KG1 (cell line): ENCODE results near the gene ZNF609.

Experiments used
- DNase-seq: peaks from one replicate; lab custom pipeline; 2025; lab: John Stamatoyannopoulos, UW

ZNF609 gene

GRCh38 chr15:64460206-64460723 is at the start of gene ZNF609:
TSS of gene ZNF609 (plus strand) at chr15:64460578. CDS start at chr15:64499420, 38,842 bp downstream.
- peak; percentile 93 for DNase-seq

- no peak for DNase-seq
These were observed 48.2 kb upstream of the ZNF609 start for GRCh38 chr15:64412216-64412615.

- DNase-seq: no peak
These were observed 37.7 kb upstream of the ZNF609 start for GRCh38 chr15:64422697-64423096.

- no peak for DNase-seq
These were observed 36.4 kb upstream of the ZNF609 start for GRCh38 chr15:64423970-64424369.

GRCh38 chr15:64425221-64425620 is 35.2 kb upstream of the ZNF609 start:
- DNase-seq: no peak

GRCh38 chr15:64426845-64427465 is 33.4 kb upstream of the ZNF609 start:
- peak; percentile 1 for DNase-seq

GRCh38 chr15:64429448-64429847 is 30.9 kb upstream of the ZNF609 start:
- no peak for DNase-seq

- peak; percentile 80 for DNase-seq
These were observed 30.2 kb upstream of the ZNF609 start for GRCh38 chr15:64430000-64430735.

- no peak for DNase-seq
These were observed 22.4 kb upstream of the ZNF609 start for GRCh38 chr15:64437982-64438381.

- no peak for DNase-seq
These were observed 21.5 kb upstream of the ZNF609 start for GRCh38 chr15:64438653-64439447.

- no peak for DNase-seq
These were observed 18.5 kb upstream of the ZNF609 start for GRCh38 chr15:64441852-64442251.

GRCh38 chr15:64443016-64443415 is 17.4 kb upstream of the ZNF609 start:
- no peak for DNase-seq

- peak; percentile 41 for DNase-seq
These were observed 16.4 kb upstream of the ZNF609 start for GRCh38 chr15:64443747-64444621.

GRCh38 chr15:64444836-64445235 is 15.5 kb upstream of the ZNF609 start:
- DNase-seq: no peak

- DNase-seq: no peak
These were observed 12.7 kb upstream of the ZNF609 start for GRCh38 chr15:64447536-64448315.

GRCh38 chr15:64452988-64453688 is 7.2 kb upstream of the ZNF609 start:
- DNase-seq: no peak

- no peak for DNase-seq
These were observed 6.7 kb upstream of the ZNF609 start for GRCh38 chr15:64453689-64454037.

GRCh38 chr15:64454282-64454681 is 6.1 kb upstream of the ZNF609 start:
- DNase-seq: no peak

GRCh38 chr15:64455961-64456371 is 4.4 kb upstream of the ZNF609 start:
- DNase-seq: peak; percentile 79

- peak; percentile 32 for DNase-seq
These were observed 3.7 kb upstream of the ZNF609 start for GRCh38 chr15:64456634-64457108.
